Immature natural killer cell (primary cell): Measurements from ENCODE around the gene CPPED1. TPM values are rescaled to one million over a fixed set of nuclear protein-coding genes. Genes with fewer than 3 reads are reported as not detected.

Experiments used
- DNase-seq, 3 donors: peaks; one replicate each; pipeline ENCODE4 v3.0.0; 2022; ENCODE audit warnings: mixed read lengths in 1 of 3
- H3K27ac Mint-ChIP-seq, 6 donors: one replicate each; pipeline ENCODE4 v1.8.0; 2020; ENCODE audit warnings: mixed read lengths in 6 of 6, mild to moderate bottlenecking in 5 of 6, inconsistent platforms in 4 of 6, moderate library complexity in 3 of 6
- H3K27me3 Mint-ChIP-seq, 3 donors: one replicate each; pipeline ENCODE4 v1.8.0; 2020 to 2021; ENCODE audit warnings: low read depth in 3 of 3, mild to moderate bottlenecking in 3 of 3, mixed read lengths in 3 of 3, moderate library complexity in 3 of 3, inconsistent platforms in 1 of 3
- H3K36me3 Mint-ChIP-seq, 3 donors: one replicate each; pipeline ENCODE4 v1.8.0; 2020; ENCODE audit warnings: mixed read lengths in 3 of 3, inconsistent platforms in 2 of 3, mild to moderate bottlenecking in 2 of 3
- H3K4me1 Mint-ChIP-seq, 2 donors: one replicate each; pipeline ENCODE4 v1.8.0; 2020; ENCODE audit warnings: inconsistent platforms in 2 of 2, mild to moderate bottlenecking in 2 of 2, mixed read lengths in 2 of 2, moderate library complexity in 1 of 2
- H3K4me3 Mint-ChIP-seq, 5 donors: one replicate each; pipeline ENCODE4 v1.8.0; 2020; ENCODE audit warnings: mild to moderate bottlenecking in 5 of 5, mixed read lengths in 5 of 5, inconsistent platforms in 3 of 5, moderate library complexity in 3 of 5
- H3K9me3 Mint-ChIP-seq, 6 donors: one replicate each; pipeline ENCODE4 v1.8.0; 2020; ENCODE audit warnings: mild to moderate bottlenecking in 6 of 6, mixed read lengths in 6 of 6, inconsistent platforms in 4 of 6, moderate library complexity in 3 of 6
- polyA plus RNA-seq, 3 donors: library from polyadenylated mRNA; unstranded; fragments of 300-500 nt; fragmentation: Illumina TruSeq; gene quantifications; one replicate each; pipeline ENCODE4 v1.2.3, GENCODE V29; 2021

Gene CPPED1
- polyA plus RNA-seq, 3 donors from 2014 or later: 10.0 to 15.4 (median 15.2) TPM

GRCh38 chr16:12649356-12649755 is 154.3 kb downstream of the CPPED1 start:
- H3K27me3 Mint-ChIP-seq: peaks cover 0 to 3% (median 1%) of the 10 kb centered on the region in 3 donors
- DNase-seq: no peak
- peaks cover 0 to 5% (median 0%) of the 10 kb centered on the region in 6 donors for H3K9me3 Mint-ChIP-seq
- no peak overlapping the region for H3K27ac Mint-ChIP-seq
- H3K4me3 Mint-ChIP-seq: no peak overlapping the region
- no peaks in the 10 kb centered on the region for H3K36me3 Mint-ChIP-seq
- peaks cover 2 to 12% of the 10 kb centered on the region in 2 donors for H3K4me1 Mint-ChIP-seq

- DNase-seq: no peak
- Mint-ChIP-seq H3K4me1 (peaks cover 2 to 12% of the 10 kb centered on the region in 2 donors), H3K36me3 (no peaks in the 10 kb centered on the region), H3K27ac (no peak overlapping the region), H3K4me3 (no peak overlapping the region), H3K9me3 (peaks cover 0 to 10% (median 0%) of the 10 kb centered on the region in 6 donors), H3K27me3 (peaks cover 0 to 3% (median 1%) of the 10 kb centered on the region in 3 donors)
Observed at GRCh38 chr16:12646490-12647274, 157.0 kb downstream of the CPPED1 start.

- no peak overlapping the region for H3K27ac Mint-ChIP-seq
- peaks cover 0 to 14% (median 0%) of the 10 kb centered on the region in 6 donors for H3K9me3 Mint-ChIP-seq
- no peak for DNase-seq
- H3K36me3 Mint-ChIP-seq: no peaks in the 10 kb centered on the region
- H3K4me3 Mint-ChIP-seq: no peak overlapping the region
- peaks cover 2 to 12% of the 10 kb centered on the region in 2 donors for H3K4me1 Mint-ChIP-seq
- peaks cover 0 to 3% (median 1%) of the 10 kb centered on the region in 3 donors for H3K27me3 Mint-ChIP-seq
Observed at GRCh38 chr16:12646098-12646489, 157.6 kb downstream of the CPPED1 start.

GRCh38 chr16:12643034-12643455 is 160.6 kb downstream of the CPPED1 start:
- H3K27ac Mint-ChIP-seq: no peak overlapping the region
- H3K9me3 Mint-ChIP-seq: peaks cover 0 to 14% (median 0%) of the 10 kb centered on the region in 6 donors
- H3K36me3 Mint-ChIP-seq: no peaks in the 10 kb centered on the region
- H3K4me1 Mint-ChIP-seq: peaks cover 2 to 12% of the 10 kb centered on the region in 2 donors
- no peak for DNase-seq
- H3K4me3 Mint-ChIP-seq: no peak overlapping the region
- H3K27me3 Mint-ChIP-seq: peaks cover 0 to 3% (median 0%) of the 10 kb centered on the region in 3 donors

GRCh38 chr16:12639044-12639443 is 164.6 kb downstream of the CPPED1 start:
- Mint-ChIP-seq H3K9me3 (peaks cover 0 to 9% (median 0%) of the 10 kb centered on the region in 6 donors), H3K4me1 (no peaks in the 10 kb centered on the region), H3K4me3 (no peak overlapping the region), H3K27me3 (peaks cover 0 to 3% (median 1%) of the 10 kb centered on the region in 3 donors), H3K36me3 (no peaks in the 10 kb centered on the region), H3K27ac (no peak overlapping the region)
- DNase-seq: no peak

- Mint-ChIP-seq H3K4me1 (no peaks in the 10 kb centered on the region), H3K4me3 (no peak overlapping the region), H3K9me3 (peaks cover 0 to 4% (median 0%) of the 10 kb centered on the region in 6 donors), H3K27me3 (peaks cover 3 to 4% (median 3%) of the 10 kb centered on the region in 3 donors), H3K27ac (no peak overlapping the region), H3K36me3 (no peaks in the 10 kb centered on the region)
- DNase-seq: no peak
Observed at GRCh38 chr16:12637002-12637401, 166.7 kb downstream of the CPPED1 start.

- Mint-ChIP-seq H3K4me1 (no peaks in the 10 kb centered on the region), H3K27ac (no peak overlapping the region), H3K36me3 (no peaks in the 10 kb centered on the region), H3K9me3 (no peaks in the 10 kb centered on the region), H3K4me3 (no peak overlapping the region), H3K27me3 (peaks cover 6 to 10% (median 8%) of the 10 kb centered on the region in 3 donors)
- DNase-seq: no peak
Observed at GRCh38 chr16:12629271-12629670, 174.4 kb downstream of the CPPED1 start.

GRCh38 chr16:12628536-12628935 is 175.2 kb downstream of the CPPED1 start:
- Mint-ChIP-seq H3K9me3 (no peaks in the 10 kb centered on the region), H3K36me3 (no peaks in the 10 kb centered on the region)

GRCh38 chr16:12627394-12627793 is 176.3 kb downstream of the CPPED1 start:
- Mint-ChIP-seq H3K4me3 (no peak overlapping the region), H3K36me3 (no peaks in the 10 kb centered on the region), H3K27me3 (peaks cover 4 to 11% (median 5%) of the 10 kb centered on the region in 3 donors), H3K27ac (no peak overlapping the region), H3K4me1 (peaks cover 0 to 2% of the 10 kb centered on the region in 2 donors), H3K9me3 (no peaks in the 10 kb centered on the region)
- no peak for DNase-seq

More at GRCh38 chr16:12628536-12628935, 175.2 kb downstream of the CPPED1 start:
- Mint-ChIP-seq H3K4me1 (no peaks in the 10 kb centered on the region), H3K27ac (no peak overlapping the region), H3K4me3 (no peak overlapping the region), H3K27me3 (peaks cover 4 to 11% (median 8%) of the 10 kb centered on the region in 3 donors)
- no peak for DNase-seq

- Mint-ChIP-seq H3K4me1 (peaks cover 0 to 3% of the 10 kb centered on the region in 2 donors), H3K4me3 (no peak overlapping the region), H3K27me3 (peaks cover 4 to 11% (median 5%) of the 10 kb centered on the region in 3 donors), H3K27ac (no peak overlapping the region), H3K36me3 (no peaks in the 10 kb centered on the region), H3K9me3 (no peaks in the 10 kb centered on the region)
- DNase-seq: no peak
Observed at GRCh38 chr16:12626411-12626810, 177.3 kb downstream of the CPPED1 start.

- DNase-seq: no peak
- Mint-ChIP-seq H3K4me1 (peaks cover 0 to 3% of the 10 kb centered on the region in 2 donors), H3K36me3 (no peaks in the 10 kb centered on the region), H3K27me3 (peaks cover 1 to 8% (median 5%) of the 10 kb centered on the region in 3 donors), H3K27ac (no peak overlapping the region), H3K4me3 (no peak overlapping the region), H3K9me3 (no peaks in the 10 kb centered on the region)
Observed at GRCh38 chr16:12625716-12626115, 178.0 kb downstream of the CPPED1 start.

- Mint-ChIP-seq H3K36me3 (no peaks in the 10 kb centered on the region), H3K27ac (no peak overlapping the region), H3K4me1 (peaks cover 0 to 3% of the 10 kb centered on the region in 2 donors), H3K9me3 (no peaks in the 10 kb centered on the region), H3K4me3 (no peak overlapping the region), H3K27me3 (peaks cover 0 to 4% (median 3%) of the 10 kb centered on the region in 3 donors)
- DNase-seq: no peak
Observed at GRCh38 chr16:12625068-12625467, 178.6 kb downstream of the CPPED1 start.

GRCh38 chr16:12620150-12620549 is 183.5 kb downstream of the CPPED1 start:
- no peak overlapping the region for H3K4me3 Mint-ChIP-seq
- peaks cover 0 to 3% of the 10 kb centered on the region in 2 donors for H3K4me1 Mint-ChIP-seq
- H3K27me3 Mint-ChIP-seq: peaks cover 0 to 4% (median 3%) of the 10 kb centered on the region in 3 donors
- no peak for DNase-seq
- H3K36me3 Mint-ChIP-seq: no peaks in the 10 kb centered on the region
- no peak overlapping the region for H3K27ac Mint-ChIP-seq
- H3K9me3 Mint-ChIP-seq: no peaks in the 10 kb centered on the region

GRCh38 chr16:12618515-12618914 is 185.2 kb downstream of the CPPED1 start:
- Mint-ChIP-seq H3K27ac (no peak overlapping the region), H3K4me3 (no peak overlapping the region), H3K4me1 (peaks cover 3 to 4% of the 10 kb centered on the region in 2 donors), H3K27me3 (peaks cover 0 to 8% (median 3%) of the 10 kb centered on the region in 3 donors), H3K9me3 (no peaks in the 10 kb centered on the region), H3K36me3 (no peaks in the 10 kb centered on the region)
- no peak for DNase-seq
